DND-41 (cell line): Measurements from ENCODE around the gene MARS1.

Source experiments
- ATAC-seq: fragments of 200-7000 bp; cut with Tn5 transposase; 3 replicates; pipeline ENCODE4 v1.9.1; 2021; ENCODE audit warnings: low read depth; ENCODE audit not compliant: insufficient read depth
- DNase-seq: peaks from one replicate; pipeline ENCODE4 v3.0.0-alpha.2; 2020
- H2AFZ ChIP-seq: 2 replicates; pipeline ENCODE4 v1.6.0; 2012; ENCODE audit warnings: low read depth, low read length
- H3K27ac ChIP-seq: 2 replicates; pipeline ENCODE4 v1.5.1; 2012; ENCODE audit warnings: low read length, inconsistent platforms
- H3K27me3 ChIP-seq: fragments of 200-600 bp; sonication (generic); 2 replicates; pipeline ENCODE4 v1.6.0; 2012; ENCODE audit warnings: low read length, mild to moderate bottlenecking, inconsistent platforms; ENCODE audit not compliant: insufficient read depth, poor library complexity
- H3K36me3 ChIP-seq: 2 replicates; pipeline ENCODE4 v1.5.1; 2012; ENCODE audit warnings: low read length, inconsistent platforms; ENCODE audit not compliant: insufficient read depth
- H3K4me1 ChIP-seq: 2 replicates; pipeline ENCODE4 v1.5.1; 2012; ENCODE audit warnings: mild to moderate bottlenecking, low read length; ENCODE audit not compliant: insufficient read depth
- H3K4me2 ChIP-seq: 2 replicates; pipeline ENCODE4 v1.6.0; 2012; ENCODE audit warnings: mild to moderate bottlenecking, moderate library complexity, low read length, inconsistent platforms; ENCODE audit not compliant: insufficient read depth
- H3K4me3 ChIP-seq, 2 experiments: fragments of 200-600 bp in 1 of 2; shearing (Covaris generic) in 1 of 2; 2 replicates each; pipeline ENCODE4 v1.5.1; 2012 to 2016; ENCODE audit warnings: inconsistent platforms in 2 of 2, low read length in 2 of 2, mild to moderate bottlenecking in 2 of 2, low read depth in 1 of 2, moderate library complexity in 1 of 2
- H3K79me2 ChIP-seq: 2 replicates; pipeline ENCODE4 v1.6.0; 2012; ENCODE audit warnings: low read length, inconsistent platforms; ENCODE audit not compliant: insufficient read depth
- H3K9ac ChIP-seq: 2 replicates; pipeline ENCODE4 v1.6.0; 2012; ENCODE audit warnings: low read depth, mild to moderate bottlenecking, inconsistent platforms, low read length, moderate library complexity
- H3K9me3 ChIP-seq: 2 replicates; pipeline ENCODE4 v1.5.1; 2012; ENCODE audit warnings: low read length, moderate library complexity, mild to moderate bottlenecking, inconsistent platforms; ENCODE audit not compliant: insufficient read depth, severe bottlenecking
- H4K20me1 ChIP-seq: 2 replicates; pipeline ENCODE4 v1.6.0; 2012; ENCODE audit warnings: low read length; ENCODE audit not compliant: insufficient read depth
- CTCF ChIP-seq: IDR thresholded peaks from 2 replicates; pipeline ENCODE4 v1.5.1; 2012; ENCODE audit warnings: borderline replicate concordance, low read length, moderate library complexity, mild to moderate bottlenecking; ENCODE audit not compliant: poor library complexity, severe bottlenecking; ENCODE audit errors: extremely low read depth
- EZH2 ChIP-seq: IDR thresholded peaks from 3 replicates; pipeline ENCODE4 v1.6.1; 2012; ENCODE audit warnings: borderline replicate concordance, low read depth, mild to moderate bottlenecking, moderate library complexity, low read length, inconsistent platforms; ENCODE audit not compliant: severe bottlenecking

MARS1 gene

DNA sequence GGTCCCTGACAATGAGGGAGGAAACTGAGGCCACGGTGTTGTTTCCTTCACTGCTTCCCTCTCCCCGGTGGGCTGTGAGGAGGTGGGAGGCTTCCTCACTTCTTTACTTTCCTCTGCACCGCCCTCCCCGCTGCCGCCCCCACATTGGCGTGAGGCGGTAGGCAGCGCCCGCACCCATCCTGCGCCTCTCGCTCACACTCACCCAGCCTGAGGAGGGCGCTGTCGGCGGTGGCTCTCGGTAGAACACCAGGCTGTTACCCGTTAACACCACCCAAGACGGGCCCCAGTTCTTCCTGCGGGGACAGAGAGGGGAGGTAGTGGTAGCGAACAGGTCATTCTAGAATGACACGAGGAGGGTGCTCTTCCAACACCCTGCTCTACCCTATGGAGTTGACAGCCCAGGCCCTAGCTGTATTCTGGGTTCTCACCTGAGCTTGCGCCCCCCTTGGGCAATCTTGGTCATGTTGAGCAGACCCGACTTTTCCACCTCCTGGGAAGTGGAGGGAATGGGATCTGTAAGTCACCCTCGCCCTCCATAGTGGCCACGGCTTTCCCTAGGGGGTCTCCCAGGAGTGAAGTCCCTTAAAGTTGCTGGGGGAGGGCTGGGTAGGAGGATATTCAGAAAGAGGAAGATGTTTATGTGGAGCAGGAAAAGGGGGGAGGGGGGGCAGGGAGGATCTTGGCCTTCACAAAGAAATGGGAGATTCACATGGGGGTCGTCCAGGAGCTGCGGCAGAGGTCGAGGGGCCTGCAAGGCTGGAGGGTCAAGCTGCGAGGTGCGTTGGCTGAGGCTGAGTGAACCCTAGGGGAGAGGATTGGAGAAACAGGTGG is 11.5 kb upstream of the MARS1 start:
- no peaks in the 10 kb centered on the region for H4K20me1 ChIP-seq
- DNase-seq = peak; percentile 38
- no peak for TF ChIP-seq EZH2
- TF ChIP-seq CTCF = peak; percentile 36
- H3K79me2 ChIP-seq = peaks cover 14% of the 10 kb centered on the region
- H3K27ac ChIP-seq = peak overlapping the region; percentile 91
- peak overlapping the region; percentile 63 for H2AFZ ChIP-seq
- no peaks in the 10 kb centered on the region for H3K27me3 ChIP-seq
- peak overlapping the region; percentile 83 for H3K9ac ChIP-seq
- H3K4me3 ChIP-seq = peak overlapping the region; percentile 39 to 74; a peak in 3 of 4 replicates
- ATAC-seq = no peak
- peak overlapping the region; percentile 90 for H3K4me2 ChIP-seq
- H3K36me3 ChIP-seq = peaks cover 15% of the 10 kb centered on the region
- peaks cover 31% of the 10 kb centered on the region for H3K4me1 ChIP-seq
- no peaks in the 10 kb centered on the region for H3K9me3 ChIP-seq

DNA sequence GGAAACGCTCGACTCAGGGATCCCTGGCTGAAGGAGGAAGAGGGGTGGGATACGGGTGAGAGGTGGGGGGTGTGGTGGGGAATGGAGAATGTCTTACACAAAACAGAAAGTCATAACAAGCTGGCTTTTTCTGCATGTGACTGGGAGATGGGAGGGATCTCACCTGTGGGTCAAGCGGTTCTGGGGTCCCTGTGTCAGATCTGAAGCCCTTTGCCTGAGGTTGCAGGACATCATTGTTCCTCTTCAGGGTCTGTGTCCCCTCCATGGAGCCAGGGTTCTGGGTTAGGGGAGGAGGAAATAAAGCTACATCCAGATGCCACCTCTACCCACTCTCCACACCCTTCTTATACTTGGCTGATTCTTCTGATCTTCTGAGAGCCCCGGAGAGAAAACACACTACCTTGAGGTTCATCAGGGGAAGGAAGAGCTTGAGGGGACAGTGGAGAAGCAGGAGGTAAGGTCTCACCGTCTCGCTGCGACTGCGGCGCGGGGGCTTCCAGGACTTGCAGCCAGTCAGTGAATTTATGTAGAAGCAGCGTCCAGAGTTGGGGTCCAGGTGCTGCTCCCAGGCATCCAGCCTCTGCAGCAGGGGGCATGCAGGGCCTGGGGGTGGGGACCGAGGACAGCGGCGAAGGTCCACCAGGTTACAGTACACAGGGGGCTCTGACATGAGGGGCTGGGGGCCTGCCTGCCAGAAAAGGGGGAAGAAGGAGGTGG is 10.7 kb upstream of the MARS1 start:
- Histone ChIP-seq H3K36me3 (peaks cover 15% of the 10 kb centered on the region), H3K79me2 (peaks cover 14% of the 10 kb centered on the region), H3K4me3 (peak overlapping the region; percentile 39 to 74; a peak in 3 of 4 replicates), H4K20me1 (no peaks in the 10 kb centered on the region), H2AFZ (peak overlapping the region; percentile 63), H3K9me3 (no peaks in the 10 kb centered on the region), H3K9ac (peak overlapping the region; percentile 83), H3K4me2 (peak overlapping the region; percentile 90), H3K4me1 (peaks cover 31% of the 10 kb centered on the region), H3K27me3 (no peaks in the 10 kb centered on the region), H3K27ac (peak overlapping the region; percentile 91)
- no peak for TF ChIP-seq CTCF
- no peak for TF ChIP-seq EZH2
- ATAC-seq (peak; percentile 44), DNase-seq (peak; percentile 35)

DNA sequence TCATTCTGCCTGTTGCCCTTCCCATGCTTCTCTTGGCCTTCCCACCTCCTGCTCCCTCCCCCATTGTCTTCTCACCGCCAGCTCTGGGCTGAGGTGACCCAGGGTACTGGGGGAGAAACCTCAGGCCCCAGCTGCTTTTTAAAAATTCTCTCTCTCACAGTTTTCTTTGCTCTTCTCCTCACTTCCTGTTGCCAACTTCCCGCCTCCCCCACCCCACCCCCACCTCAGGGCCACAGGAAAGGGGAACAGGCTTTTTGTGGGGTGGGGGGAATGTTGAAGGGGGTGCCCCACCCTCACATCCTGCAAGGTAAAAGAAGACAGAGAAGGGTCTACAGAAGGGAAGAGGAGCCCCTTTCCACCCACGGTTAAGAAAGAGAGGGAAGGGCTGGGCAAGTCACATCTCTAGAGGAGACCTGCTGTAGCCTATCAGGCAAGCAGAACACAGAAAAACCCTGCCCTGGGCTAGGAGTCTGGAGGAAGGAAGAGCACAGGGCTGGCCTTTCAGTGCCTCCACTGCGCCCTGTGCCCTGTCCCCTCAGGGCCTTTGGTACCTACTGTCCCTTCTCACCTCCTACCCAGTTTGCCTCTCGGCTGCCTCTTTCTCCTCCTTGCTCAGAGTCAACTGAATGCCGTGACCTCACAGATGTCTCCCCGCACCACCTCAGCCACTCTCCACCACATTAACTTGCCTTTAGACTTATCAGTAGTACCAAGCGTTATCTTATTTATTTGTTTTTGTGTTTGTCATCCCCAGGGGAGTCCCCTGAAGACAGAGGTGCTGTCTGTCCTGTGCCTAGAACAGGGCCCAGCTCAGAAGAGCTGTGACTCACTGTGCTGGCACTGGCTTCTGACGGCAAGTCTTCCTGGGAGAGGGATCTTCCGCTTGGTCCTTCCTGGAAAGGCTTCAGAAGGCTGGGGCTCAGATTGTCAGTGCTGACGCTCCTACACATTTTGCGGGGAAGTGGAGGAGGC is 9.9 kb upstream of the MARS1 start:
- H4K20me1 ChIP-seq = no peaks in the 10 kb centered on the region
- no peaks in the 10 kb centered on the region for H3K27me3 ChIP-seq
- peak overlapping the region; percentile 39 to 74; a peak in 3 of 4 replicates for H3K4me3 ChIP-seq
- peaks cover 31% of the 10 kb centered on the region for H3K4me1 ChIP-seq
- DNase-seq (peak; percentile 68), ATAC-seq (peak; percentile 81)
- H3K27ac ChIP-seq = peak overlapping the region; percentile 91
- peak overlapping the region; percentile 83 for H3K9ac ChIP-seq
- H2AFZ ChIP-seq = peak overlapping the region; percentile 63
- H3K4me2 ChIP-seq = peak overlapping the region; percentile 90
- TF ChIP-seq CTCF (no peak), EZH2 (no peak)
- H3K9me3 ChIP-seq = no peaks in the 10 kb centered on the region
- peaks cover 15% of the 10 kb centered on the region for H3K36me3 ChIP-seq
- H3K79me2 ChIP-seq = peaks cover 14% of the 10 kb centered on the region
